ENCODE measurements around the gene RPS21.

- TF ChIP-seq, protein P1, sequence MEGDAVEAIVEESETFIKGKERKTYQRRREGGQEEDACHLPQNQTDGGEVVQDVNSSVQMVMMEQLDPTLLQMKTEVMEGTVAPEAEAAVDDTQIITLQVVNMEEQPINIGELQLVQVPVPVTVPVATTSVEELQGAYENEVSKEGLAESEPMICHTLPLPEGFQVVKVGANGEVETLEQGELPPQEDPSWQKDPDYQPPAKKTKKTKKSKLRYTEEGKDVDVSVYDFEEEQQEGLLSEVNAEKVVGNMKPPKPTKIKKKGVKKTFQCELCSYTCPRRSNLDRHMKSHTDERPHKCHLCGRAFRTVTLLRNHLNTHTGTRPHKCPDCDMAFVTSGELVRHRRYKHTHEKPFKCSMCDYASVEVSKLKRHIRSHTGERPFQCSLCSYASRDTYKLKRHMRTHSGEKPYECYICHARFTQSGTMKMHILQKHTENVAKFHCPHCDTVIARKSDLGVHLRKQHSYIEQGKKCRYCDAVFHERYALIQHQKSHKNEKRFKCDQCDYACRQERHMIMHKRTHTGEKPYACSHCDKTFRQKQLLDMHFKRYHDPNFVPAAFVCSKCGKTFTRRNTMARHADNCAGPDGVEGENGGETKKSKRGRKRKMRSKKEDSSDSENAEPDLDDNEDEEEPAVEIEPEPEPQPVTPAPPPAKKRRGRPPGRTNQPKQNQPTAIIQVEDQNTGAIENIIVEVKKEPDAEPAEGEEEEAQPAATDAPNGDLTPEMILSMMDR (IDR thresholded peaks at IDR 0.05; ENCODE audit: borderline replicate concordance, extremely low read depth, low read length, poor library complexity, severe bottlenecking) = no peak
- TF ChIP-seq EZH2 (IDR thresholded peaks at IDR 0.05; ENCODE audit: borderline replicate concordance, low read depth, low read length, severe bottlenecking) = no peak
Observed at GRCh38 chr20:62413025-62413570, 26.2 kb downstream of the RPS21 start.
